ENCODE measurements around the gene NDUFAF8. TPM values are rescaled to one million over a fixed set of nuclear protein-coding genes. Genes with fewer than 3 reads are reported as not detected.

NDUFAF8 gene
- total and polyA plus RNA-seq, 10 of the 15 experiments (the other 5 are each of a cell fraction or from before 2014, with no cell fraction given) = 22.0 to 307 (median 106) TPM

DNA sequence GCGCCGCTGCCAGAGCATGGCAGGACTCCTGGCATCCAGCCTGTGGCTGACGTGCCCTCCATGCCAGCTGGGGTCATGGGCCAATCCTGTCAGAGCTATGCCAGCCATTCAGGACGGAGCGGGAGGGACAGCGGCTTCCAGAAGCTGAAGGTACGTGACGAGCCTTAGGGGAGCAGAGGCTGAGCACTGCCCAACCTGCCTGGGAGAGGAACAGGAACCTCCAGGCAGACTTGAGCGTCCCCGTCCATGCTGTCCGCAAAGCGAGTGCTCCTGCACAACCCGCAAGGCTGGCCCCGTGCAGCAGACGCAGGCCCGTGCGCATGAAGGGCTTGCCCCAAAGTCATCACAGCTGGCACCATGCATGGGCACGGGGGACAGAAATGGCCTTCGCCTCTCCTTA, 21.5 kb downstream of the NDUFAF8 start:
- BruUV-seq (replicated peaks) = no TSS peak
- TF ChIP-seq, protein P1, sequence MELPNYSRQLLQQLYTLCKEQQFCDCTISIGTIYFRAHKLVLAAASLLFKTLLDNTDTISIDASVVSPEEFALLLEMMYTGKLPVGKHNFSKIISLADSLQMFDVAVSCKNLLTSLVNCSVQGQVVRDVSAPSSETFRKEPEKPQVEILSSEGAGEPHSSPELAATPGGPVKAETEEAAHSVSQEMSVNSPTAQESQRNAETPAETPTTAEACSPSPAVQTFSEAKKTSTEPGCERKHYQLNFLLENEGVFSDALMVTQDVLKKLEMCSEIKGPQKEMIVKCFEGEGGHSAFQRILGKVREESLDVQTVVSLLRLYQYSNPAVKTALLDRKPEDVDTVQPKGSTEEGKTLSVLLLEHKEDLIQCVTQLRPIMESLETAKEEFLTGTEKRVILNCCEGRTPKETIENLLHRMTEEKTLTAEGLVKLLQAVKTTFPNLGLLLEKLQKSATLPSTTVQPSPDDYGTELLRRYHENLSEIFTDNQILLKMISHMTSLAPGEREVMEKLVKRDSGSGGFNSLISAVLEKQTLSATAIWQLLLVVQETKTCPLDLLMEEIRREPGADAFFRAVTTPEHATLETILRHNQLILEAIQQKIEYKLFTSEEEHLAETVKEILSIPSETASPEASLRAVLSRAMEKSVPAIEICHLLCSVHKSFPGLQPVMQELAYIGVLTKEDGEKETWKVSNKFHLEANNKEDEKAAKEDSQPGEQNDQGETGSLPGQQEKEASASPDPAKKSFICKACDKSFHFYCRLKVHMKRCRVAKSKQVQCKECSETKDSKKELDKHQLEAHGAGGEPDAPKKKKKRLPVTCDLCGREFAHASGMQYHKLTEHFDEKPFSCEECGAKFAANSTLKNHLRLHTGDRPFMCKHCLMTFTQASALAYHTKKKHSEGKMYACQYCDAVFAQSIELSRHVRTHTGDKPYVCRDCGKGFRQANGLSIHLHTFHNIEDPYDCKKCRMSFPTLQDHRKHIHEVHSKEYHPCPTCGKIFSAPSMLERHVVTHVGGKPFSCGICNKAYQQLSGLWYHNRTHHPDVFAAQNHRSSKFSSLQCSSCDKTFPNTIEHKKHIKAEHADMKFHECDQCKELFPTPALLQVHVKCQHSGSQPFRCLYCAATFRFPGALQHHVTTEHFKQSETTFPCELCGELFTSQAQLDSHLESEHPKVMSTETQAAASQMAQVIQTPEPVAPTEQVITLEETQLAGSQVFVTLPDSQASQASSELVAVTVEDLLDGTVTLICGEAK (IDR thresholded peaks at IDR 0.05; ENCODE audit: borderline replicate concordance) = no peak
- TF ChIP-seq, protein P2, sequence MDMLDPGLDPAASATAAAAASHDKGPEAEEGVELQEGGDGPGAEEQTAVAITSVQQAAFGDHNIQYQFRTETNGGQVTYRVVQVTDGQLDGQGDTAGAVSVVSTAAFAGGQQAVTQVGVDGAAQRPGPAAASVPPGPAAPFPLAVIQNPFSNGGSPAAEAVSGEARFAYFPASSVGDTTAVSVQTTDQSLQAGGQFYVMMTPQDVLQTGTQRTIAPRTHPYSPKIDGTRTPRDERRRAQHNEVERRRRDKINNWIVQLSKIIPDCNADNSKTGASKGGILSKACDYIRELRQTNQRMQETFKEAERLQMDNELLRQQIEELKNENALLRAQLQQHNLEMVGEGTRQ (IDR thresholded peaks at IDR 0.05; ENCODE audit: borderline replicate concordance, low read depth, low read length) = no peak
- TF ChIP-seq SMARCA5 (IDR thresholded peaks at IDR 0.05) (no peak), E2F8 (IDR thresholded peaks at IDR 0.05; ENCODE audit: low read depth, partially characterized antibody) (no peak), EED (IDR thresholded peaks at IDR 0.05; ENCODE audit: low read depth) (no peak), POLR2AphosphoS5 (IDR thresholded peaks at IDR 0.05; ENCODE audit: low read length) (no peak), MLLT1 (IDR thresholded peaks at IDR 0.05) (no peak), PBX3 (IDR thresholded peaks at IDR 0.05; ENCODE audit: insufficient replicate concordance, low read depth, low read length) (no peak), MEF2A (IDR thresholded peaks at IDR 0.05; ENCODE audit: insufficient read depth, low read depth, low read length) (no peak)
- no peak overlapping the region for H3K4me2 ChIP-seq (ENCODE audit: control insufficient read depth, insufficient read depth)
- no peak overlapping the region for H2AFZ ChIP-seq (ENCODE audit: control insufficient read depth, low read depth, low read length)
- WGBS (ENCODE audit: insufficient coverage, insufficient replicate concordance, low lambda C conversion rate, missing lambda C conversion rate) = 98% methylated on average over 19 of the region's 19 CpGs
- FAIRE-seq (no peak), DNase-seq (ENCODE audit: low read depth, low spot score) (no peak), ATAC-seq (no peak)
- POLR2A ChIA-PET = no interaction called here
- H4K20me1 ChIP-seq (ENCODE audit: control insufficient read depth, insufficient read depth) = no peaks in the 10 kb centered on the region
- peaks cover 12 to 23% of the 10 kb centered on the region in 2 experiments; a peak in 3 of 4 replicates for H3K36me3 ChIP-seq (ENCODE audit: control insufficient read depth in 2 of 2, insufficient read depth in 2 of 2, low read length in 1 of 2)
- H3K27me3 ChIP-seq (replicated peaks in 1 of 2; ENCODE audit: control insufficient read depth in 2 of 2, insufficient read depth in 2 of 2, low read length in 1 of 2) = no peaks in the 10 kb centered on the region
- CTCF ChIA-PET = no interaction called here
- no peaks in the 10 kb centered on the region for H3K4me1 ChIP-seq (ENCODE audit: control insufficient read depth, insufficient read depth, low read length)
- no peak overlapping the region for H3K4me3 ChIP-seq
- H3K9me3 ChIP-seq (replicated peaks; ENCODE audit: control insufficient read depth, insufficient read depth, low read length) = no peaks in the 10 kb centered on the region
- in situ Hi-C loops (cut with MboI) = no loop called here
- no peak overlapping the region for H3K9ac ChIP-seq (ENCODE audit: control insufficient read depth, insufficient read depth, low read length)
- RAD21 ChIA-PET (ENCODE audit: unreplicated experiment) = no interaction called here
- SMC1A ChIA-PET (ENCODE audit: uncharacterized antibody, unreplicated experiment) = no interaction called here
- no peaks in the 10 kb centered on the region for H3K79me2 ChIP-seq (ENCODE audit: control insufficient read depth, insufficient read depth, low read length)
- H3K27ac ChIP-seq (ENCODE audit: control insufficient read depth, insufficient read depth) = no peak overlapping the region
- intact Hi-C loops (cut with micrococcal nuclease; ENCODE audit: unreplicated experiment) = no loop called here

All from GM12878 (cell line).